HepG2 (cell line): ENCODE data around the gene CPLANE1. TPM values are rescaled to one million over a fixed set of nuclear protein-coding genes. Genes with fewer than 3 reads are reported as not detected.

Source experiments
- BCL6 ChIP-seq: IDR thresholded peaks from 2 replicates; pipeline ENCODE4 v1.6.1; 2016; ENCODE audit warnings: missing genetic modification reagents, missing compliant biosample characterization
- FOXP1 ChIP-seq, 2 experiments: fragments of 450-650 bp in 1 of 2; IDR thresholded peaks; 2 replicates each; pipeline ENCODE4 v1.6.1; 2017 to 2018; ENCODE audit warnings: antibody characterized with exemption in 1 of 2
- GATAD2A ChIP-seq: IDR thresholded peaks from 2 replicates; pipeline ENCODE4 v1.6.1; 2016
- MAFK ChIP-seq, 2 experiments: IDR thresholded peaks in 1 of 2; conservative IDR thresholded peaks in 1 of 2; 2 replicates each; pipeline ENCODE4 v1.6.1; 2011; ENCODE audit warnings: improper control_type of control experiment in 2 of 2, low read length in 2 of 2
- ZNF296 ChIP-seq: sonication (generic); formaldehyde crosslinking; conservative IDR thresholded peaks from 2 replicates; pipeline ENCODE4 v1.5.0; 2020; ENCODE audit warnings: mild to moderate bottlenecking, missing genetic modification reagents
- ZNF543 ChIP-seq: sonication (generic); formaldehyde crosslinking; IDR thresholded peaks from 2 replicates; pipeline ENCODE4 v1.4.0; 2020; ENCODE audit warnings: mild to moderate bottlenecking, missing genetic modification reagents
- ZNF768 ChIP-seq: sonication (generic); formaldehyde crosslinking; IDR thresholded peaks from 2 replicates; pipeline ENCODE4 v1.4.0; 2020; ENCODE audit warnings: missing genetic modification reagents
- ZNF782 ChIP-seq: sonication (generic); formaldehyde crosslinking; IDR thresholded peaks from 2 replicates; pipeline ENCODE4 v1.4.0; 2020; ENCODE audit warnings: missing genetic modification reagents, mild to moderate bottlenecking, borderline replicate concordance
- polyA plus RNA-seq, 8 experiments: library from polyadenylated mRNA; depleted of rRNA in 3 of 8; stranded (reverse) in 7 of 8; unstranded in 1 of 8; fragments of >200 nt; fragmentation: Illumina TruSeq in 4 of 8; extraction: Trizol in 4 of 8; gene quantifications; 2 replicates each; pipeline versions ENCODE4 v1.2.1 to v1.2.3, GENCODE V29; 2011 to 2016; ENCODE audit warnings: low read depth in 4 of 8, missing spikeins in 1 of 8, mixed read lengths in 1 of 8; ENCODE audit not compliant: insufficient read depth in 1 of 8
- total RNA-seq, 5 experiments: library from RNA; depleted of rRNA; stranded (reverse); fragments of >200 nt; fragmentation: Illumina TruSeq; extraction: Trizol; gene quantifications; 2 replicates each; pipeline ENCODE4 v1.2.3, GENCODE V29; 2016; ENCODE audit warnings: low read depth in 1 of 5
- TF ChIP-seq, protein P1 (sequence below): IDR thresholded peaks from 2 replicates; pipeline ENCODE4 v1.6.1; 2016; ENCODE audit warnings: mild to moderate bottlenecking
- TF ChIP-seq, protein P2 (sequence below): sonication (generic); formaldehyde crosslinking; IDR thresholded peaks from 2 replicates; pipeline ENCODE4 v1.4.0; 2020; ENCODE audit warnings: missing genetic modification reagents, borderline replicate concordance
- TF ChIP-seq, protein P3 (sequence below): sonication (generic); formaldehyde crosslinking; conservative IDR thresholded peaks from 2 replicates; pipeline ENCODE4 v1.8.0; 2022; ENCODE audit warnings: low read depth, missing genetic modification reagents
- TF ChIP-seq, protein P4 (sequence below): sonication (generic); formaldehyde crosslinking; IDR thresholded peaks from 2 replicates; pipeline ENCODE4 v1.4.0; 2020; ENCODE audit warnings: mild to moderate bottlenecking, missing genetic modification reagents

The CPLANE1 gene
- total and polyA plus RNA-seq, 2 of the 13 experiments (the other 11 are each of a cell fraction or from before 2014, with no cell fraction given), result 6.3 to 9.9 TPM

DNA sequence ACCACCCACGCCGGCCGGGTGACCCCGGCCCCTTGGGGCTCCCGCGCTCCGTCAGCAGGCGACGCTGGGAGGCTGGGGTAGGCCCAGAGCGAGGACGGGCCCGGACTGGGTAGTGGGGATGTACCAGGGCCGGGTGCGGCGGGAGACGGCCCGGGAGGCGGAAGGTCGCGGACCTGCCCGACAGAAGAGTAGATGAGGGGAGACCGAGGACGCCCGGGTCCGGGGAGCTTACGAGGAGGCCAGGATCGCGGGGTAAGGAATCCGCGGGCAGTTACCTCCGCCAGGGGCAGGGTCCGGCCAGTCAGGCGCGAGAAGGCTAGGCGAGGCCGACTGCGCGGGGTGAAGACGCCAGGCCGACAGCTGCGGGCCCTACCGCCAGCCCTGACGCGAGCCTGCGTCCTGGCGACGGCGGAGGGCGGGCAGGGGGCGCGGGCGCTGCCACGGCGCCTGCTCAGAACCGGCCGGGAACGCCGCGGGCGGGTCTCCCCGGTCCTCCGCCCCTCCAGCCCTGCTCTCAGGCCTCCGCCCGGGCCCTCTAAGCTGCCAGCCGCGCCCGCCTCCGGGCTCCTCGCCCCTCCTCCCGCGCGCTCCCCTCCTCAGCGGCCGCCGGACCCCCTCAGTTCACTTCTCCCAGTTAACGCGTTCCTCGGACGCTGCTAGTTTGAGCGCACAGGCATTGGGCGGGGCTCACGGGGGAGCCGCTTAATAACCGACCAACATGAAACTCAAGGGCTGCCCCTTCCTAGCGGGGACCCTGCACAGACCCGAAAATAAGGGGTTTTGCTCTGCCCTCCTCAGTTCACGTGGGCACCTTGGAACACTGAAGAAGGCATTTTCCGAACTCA is at the start of gene CPLANE1 (continued):
- TF ChIP-seq, protein P1, sequence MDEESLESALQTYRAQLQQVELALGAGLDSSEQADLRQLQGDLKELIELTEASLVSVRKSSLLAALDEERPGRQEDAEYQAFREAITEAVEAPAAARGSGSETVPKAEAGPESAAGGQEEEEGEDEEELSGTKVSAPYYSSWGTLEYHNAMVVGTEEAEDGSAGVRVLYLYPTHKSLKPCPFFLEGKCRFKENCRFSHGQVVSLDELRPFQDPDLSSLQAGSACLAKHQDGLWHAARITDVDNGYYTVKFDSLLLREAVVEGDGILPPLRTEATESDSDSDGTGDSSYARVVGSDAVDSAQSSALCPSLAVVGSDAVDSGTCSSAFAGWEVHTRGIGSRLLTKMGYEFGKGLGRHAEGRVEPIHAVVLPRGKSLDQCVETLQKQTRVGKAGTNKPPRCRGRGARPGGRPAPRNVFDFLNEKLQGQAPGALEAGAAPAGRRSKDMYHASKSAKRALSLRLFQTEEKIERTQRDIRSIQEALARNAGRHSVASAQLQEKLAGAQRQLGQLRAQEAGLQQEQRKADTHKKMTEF (CRISPR knock-in tag), result peak; percentile 39; the same call in 1 of the 2 replicates
- TF ChIP-seq, protein P2, sequence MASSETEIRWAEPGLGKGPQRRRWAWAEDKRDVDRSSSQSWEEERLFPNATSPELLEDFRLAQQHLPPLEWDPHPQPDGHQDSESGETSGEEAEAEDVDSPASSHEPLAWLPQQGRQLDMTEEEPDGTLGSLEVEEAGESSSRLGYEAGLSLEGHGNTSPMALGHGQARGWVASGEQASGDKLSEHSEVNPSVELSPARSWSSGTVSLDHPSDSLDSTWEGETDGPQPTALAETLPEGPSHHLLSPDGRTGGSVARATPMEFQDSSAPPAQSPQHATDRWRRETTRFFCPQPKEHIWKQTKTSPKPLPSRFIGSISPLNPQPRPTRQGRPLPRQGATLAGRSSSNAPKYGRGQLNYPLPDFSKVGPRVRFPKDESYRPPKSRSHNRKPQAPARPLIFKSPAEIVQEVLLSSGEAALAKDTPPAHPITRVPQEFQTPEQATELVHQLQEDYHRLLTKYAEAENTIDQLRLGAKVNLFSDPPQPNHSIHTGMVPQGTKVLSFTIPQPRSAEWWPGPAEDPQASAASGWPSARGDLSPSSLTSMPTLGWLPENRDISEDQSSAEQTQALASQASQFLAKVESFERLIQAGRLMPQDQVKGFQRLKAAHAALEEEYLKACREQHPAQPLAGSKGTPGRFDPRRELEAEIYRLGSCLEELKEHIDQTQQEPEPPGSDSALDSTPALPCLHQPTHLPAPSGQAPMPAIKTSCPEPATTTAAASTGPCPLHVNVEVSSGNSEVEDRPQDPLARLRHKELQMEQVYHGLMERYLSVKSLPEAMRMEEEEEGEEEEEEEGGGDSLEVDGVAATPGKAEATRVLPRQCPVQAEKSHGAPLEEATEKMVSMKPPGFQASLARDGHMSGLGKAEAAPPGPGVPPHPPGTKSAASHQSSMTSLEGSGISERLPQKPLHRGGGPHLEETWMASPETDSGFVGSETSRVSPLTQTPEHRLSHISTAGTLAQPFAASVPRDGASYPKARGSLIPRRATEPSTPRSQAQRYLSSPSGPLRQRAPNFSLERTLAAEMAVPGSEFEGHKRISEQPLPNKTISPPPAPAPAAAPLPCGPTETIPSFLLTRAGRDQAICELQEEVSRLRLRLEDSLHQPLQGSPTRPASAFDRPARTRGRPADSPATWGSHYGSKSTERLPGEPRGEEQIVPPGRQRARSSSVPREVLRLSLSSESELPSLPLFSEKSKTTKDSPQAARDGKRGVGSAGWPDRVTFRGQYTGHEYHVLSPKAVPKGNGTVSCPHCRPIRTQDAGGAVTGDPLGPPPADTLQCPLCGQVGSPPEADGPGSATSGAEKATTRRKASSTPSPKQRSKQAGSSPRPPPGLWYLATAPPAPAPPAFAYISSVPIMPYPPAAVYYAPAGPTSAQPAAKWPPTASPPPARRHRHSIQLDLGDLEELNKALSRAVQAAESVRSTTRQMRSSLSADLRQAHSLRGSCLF (CRISPR knock-in tag), result no peak
- TF ChIP-seq, protein P3, sequence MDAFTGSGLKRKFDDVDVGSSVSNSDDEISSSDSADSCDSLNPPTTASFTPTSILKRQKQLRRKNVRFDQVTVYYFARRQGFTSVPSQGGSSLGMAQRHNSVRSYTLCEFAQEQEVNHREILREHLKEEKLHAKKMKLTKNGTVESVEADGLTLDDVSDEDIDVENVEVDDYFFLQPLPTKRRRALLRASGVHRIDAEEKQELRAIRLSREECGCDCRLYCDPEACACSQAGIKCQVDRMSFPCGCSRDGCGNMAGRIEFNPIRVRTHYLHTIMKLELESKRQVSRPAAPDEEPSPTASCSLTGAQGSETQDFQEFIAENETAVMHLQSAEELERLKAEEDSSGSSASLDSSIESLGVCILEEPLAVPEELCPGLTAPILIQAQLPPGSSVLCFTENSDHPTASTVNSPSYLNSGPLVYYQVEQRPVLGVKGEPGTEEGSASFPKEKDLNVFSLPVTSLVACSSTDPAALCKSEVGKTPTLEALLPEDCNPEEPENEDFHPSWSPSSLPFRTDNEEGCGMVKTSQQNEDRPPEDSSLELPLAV (CRISPR knock-in tag), result no peak
- TF ChIP-seq FOXP1 (IDR thresholded peaks at IDR 0.05) (no peak), FOXP1 (CRISPR knock-in tag; IDR thresholded peaks at IDR 0.05) (no peak), ZNF768 (CRISPR knock-in tag) (peak; percentile 68; the same call in 1 of the 2 replicates), GATAD2A (CRISPR knock-in tag) (0 out of 2 replicates have a peak, but pooled peaks have one; percentile 6), ZNF296 (CRISPR knock-in tag) (no peak), ZNF543 (CRISPR knock-in tag) (0 out of 2 replicates have a peak, but pooled peaks have one; percentile 23), ZNF782 (CRISPR knock-in tag) (peak; percentile 69; the same call in 1 of the 2 replicates), BCL6 (CRISPR knock-in tag) (0 out of 2 replicates have a peak, but pooled peaks have one; percentile 31), MAFK (conservative IDR thresholded peaks at IDR 0.05 in 1 of 2, IDR thresholded peaks at IDR 0.05 in 1 of 2; ENCODE audit: low read length in 2 of 2) (no peak)
- TF ChIP-seq, protein P4, sequence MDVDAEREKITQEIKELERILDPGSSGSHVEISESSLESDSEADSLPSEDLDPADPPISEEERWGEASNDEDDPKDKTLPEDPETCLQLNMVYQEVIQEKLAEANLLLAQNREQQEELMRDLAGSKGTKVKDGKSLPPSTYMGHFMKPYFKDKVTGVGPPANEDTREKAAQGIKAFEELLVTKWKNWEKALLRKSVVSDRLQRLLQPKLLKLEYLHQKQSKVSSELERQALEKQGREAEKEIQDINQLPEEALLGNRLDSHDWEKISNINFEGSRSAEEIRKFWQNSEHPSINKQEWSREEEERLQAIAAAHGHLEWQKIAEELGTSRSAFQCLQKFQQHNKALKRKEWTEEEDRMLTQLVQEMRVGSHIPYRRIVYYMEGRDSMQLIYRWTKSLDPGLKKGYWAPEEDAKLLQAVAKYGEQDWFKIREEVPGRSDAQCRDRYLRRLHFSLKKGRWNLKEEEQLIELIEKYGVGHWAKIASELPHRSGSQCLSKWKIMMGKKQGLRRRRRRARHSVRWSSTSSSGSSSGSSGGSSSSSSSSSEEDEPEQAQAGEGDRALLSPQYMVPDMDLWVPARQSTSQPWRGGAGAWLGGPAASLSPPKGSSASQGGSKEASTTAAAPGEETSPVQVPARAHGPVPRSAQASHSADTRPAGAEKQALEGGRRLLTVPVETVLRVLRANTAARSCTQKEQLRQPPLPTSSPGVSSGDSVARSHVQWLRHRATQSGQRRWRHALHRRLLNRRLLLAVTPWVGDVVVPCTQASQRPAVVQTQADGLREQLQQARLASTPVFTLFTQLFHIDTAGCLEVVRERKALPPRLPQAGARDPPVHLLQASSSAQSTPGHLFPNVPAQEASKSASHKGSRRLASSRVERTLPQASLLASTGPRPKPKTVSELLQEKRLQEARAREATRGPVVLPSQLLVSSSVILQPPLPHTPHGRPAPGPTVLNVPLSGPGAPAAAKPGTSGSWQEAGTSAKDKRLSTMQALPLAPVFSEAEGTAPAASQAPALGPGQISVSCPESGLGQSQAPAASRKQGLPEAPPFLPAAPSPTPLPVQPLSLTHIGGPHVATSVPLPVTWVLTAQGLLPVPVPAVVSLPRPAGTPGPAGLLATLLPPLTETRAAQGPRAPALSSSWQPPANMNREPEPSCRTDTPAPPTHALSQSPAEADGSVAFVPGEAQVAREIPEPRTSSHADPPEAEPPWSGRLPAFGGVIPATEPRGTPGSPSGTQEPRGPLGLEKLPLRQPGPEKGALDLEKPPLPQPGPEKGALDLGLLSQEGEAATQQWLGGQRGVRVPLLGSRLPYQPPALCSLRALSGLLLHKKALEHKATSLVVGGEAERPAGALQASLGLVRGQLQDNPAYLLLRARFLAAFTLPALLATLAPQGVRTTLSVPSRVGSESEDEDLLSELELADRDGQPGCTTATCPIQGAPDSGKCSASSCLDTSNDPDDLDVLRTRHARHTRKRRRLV (CRISPR knock-in tag), result no peak
